Activated CD4-positive, alpha-beta memory T cell treated with anti-CD3 and anti-CD28 coated beads for 36 hours (primary cell): ENCODE results near the gene IFNG-AS1. TPM values are rescaled to one million over a fixed set of nuclear protein-coding genes. Genes with fewer than 3 reads are reported as not detected.

Experiments
- CTCF ChIA-PET: fragments of 350-600 bp; sonication (Branson Sonifier 250); formaldehyde crosslinking; loops from one replicate; lab custom pipeline; 2021; ENCODE audit warnings: antibody characterized with exemption, inconsistent platforms; lab: Charles Lee
- POLR2A ChIA-PET: fragments of 350-600 bp; sonication (Branson Sonifier 250); formaldehyde crosslinking; loops from one replicate; lab custom pipeline; 2021; ENCODE audit warnings: antibody characterized with exemption; lab: Charles Lee
- DNase-seq: peaks from one replicate; pipeline ENCODE4 v3.0.0-alpha.2; 2020
- H3K27ac Mint-ChIP-seq: one replicate; pipeline ENCODE4 v1.8.0; 2021; ENCODE audit warnings: mixed read lengths
- H3K27me3 Mint-ChIP-seq: one replicate; pipeline ENCODE4 v1.8.0; 2021; ENCODE audit warnings: mixed read lengths
- H3K36me3 Mint-ChIP-seq: one replicate; pipeline ENCODE4 v1.8.0; 2021; ENCODE audit warnings: mixed read lengths
- H3K4me1 Mint-ChIP-seq: one replicate; pipeline ENCODE4 v1.8.0; 2021; ENCODE audit warnings: low read depth, mixed read lengths
- H3K4me3 Mint-ChIP-seq: one replicate; pipeline ENCODE4 v1.8.0; 2021; ENCODE audit warnings: mild to moderate bottlenecking, mixed read lengths
- H3K9me3 Mint-ChIP-seq: one replicate; pipeline ENCODE4 v1.8.0; 2021; ENCODE audit warnings: mixed read lengths
- intact Hi-C: fragments of 100-400 bp; cut with micrococcal nuclease; formaldehyde crosslinking; loops from one replicate; pipeline ENCODE4 v1.15.1; 2023
- total RNA-seq, 2 experiments: library from RNA; stranded (reverse); gene quantifications; one replicate each; pipeline ENCODE4 v1.2.3, GENCODE V29; 2021

Gene IFNG-AS1
- total RNA-seq, 2 experiments from 2014 or later, result 0.48 to 1.1 TPM

DNA sequence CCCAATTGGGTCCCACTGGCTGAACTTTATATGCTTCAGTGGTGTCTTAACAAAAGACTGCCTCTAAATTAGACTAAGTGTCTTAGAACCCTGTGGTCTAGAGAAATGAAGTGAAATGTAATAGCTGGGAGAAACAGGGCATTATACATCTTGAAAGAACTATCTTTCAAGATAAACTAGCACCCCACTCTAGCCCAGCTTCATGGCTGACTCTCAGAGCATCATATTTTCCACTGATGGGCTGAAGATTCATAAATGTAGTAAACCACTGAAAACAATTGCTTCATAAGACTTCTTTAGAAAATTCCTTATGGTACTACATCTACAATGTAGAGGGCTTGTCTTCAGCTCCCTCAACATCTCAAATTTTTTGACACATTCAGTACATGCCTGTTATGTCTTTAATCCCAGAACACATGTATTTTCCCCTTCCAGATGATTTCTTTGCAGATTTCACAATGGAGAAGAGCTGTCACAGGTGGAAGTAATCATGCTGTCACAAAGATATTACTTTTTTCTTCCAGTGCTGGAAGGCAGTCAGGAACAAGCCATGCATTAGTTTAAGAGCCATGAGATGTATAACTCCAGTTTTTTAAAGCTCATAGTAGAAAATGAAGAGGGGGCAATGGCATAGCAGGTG is 48.5 kb downstream of the IFNG-AS1 start:
- Mint-ChIP-seq H3K27ac (peak overlapping the region; percentile 40), H3K36me3 (no peaks in the 10 kb centered on the region), H3K9me3 (no peaks in the 10 kb centered on the region), H3K4me1 (peaks cover 55% of the 10 kb centered on the region), H3K27me3 (no peaks in the 10 kb centered on the region), H3K4me3 (no peak overlapping the region)
- DNase-seq, result peak; percentile 24
- intact Hi-C loops, result no loop called here
- ChIA-PET CTCF (interaction anchor here (0.6 to 8.5 kb wide), 13 partner anchors 11 to 683 kb away, joined by 3 to 154 read pairs (median 5); partner anchors contain the start of genes IFNG and IL26), POLR2A (interaction anchor here (1.1 to 1.8 kb wide), 5 partner anchors 10 to 122 kb away, joined by 4 to 8 read pairs (median 4); partner anchors contain the start of gene IFNG)

DNA sequence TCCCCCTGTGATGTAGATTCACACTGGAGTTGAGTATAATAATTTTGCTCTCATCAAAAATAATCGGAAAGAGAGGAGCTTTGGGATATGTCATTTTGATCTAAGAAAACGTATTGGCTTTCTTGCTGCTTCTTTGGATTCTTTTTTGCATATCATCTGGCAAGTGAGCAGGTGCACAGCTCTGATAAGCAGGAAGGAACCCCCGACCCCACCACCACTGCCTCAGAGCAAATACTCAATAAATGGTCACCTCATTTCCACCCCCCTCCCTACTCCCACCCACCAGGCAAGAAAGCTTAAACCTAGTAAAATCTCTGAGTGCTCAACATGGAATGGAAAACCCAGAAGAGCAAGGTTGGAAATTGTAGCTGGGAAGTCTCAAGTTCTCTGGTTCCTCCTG is 49.4 kb downstream of the IFNG-AS1 start:
- H3K4me1 Mint-ChIP-seq, result peaks cover 56% of the 10 kb centered on the region
- CTCF ChIA-PET, result interaction anchor here (0.6 to 8.5 kb wide), 11 partner anchors 27 to 683 kb away, joined by 3 to 154 read pairs (median 6); partner anchors contain the start of genes IFNG and IL26
- no peak overlapping the region for H3K4me3 Mint-ChIP-seq
- H3K27me3 Mint-ChIP-seq, result no peaks in the 10 kb centered on the region
- H3K36me3 Mint-ChIP-seq, result no peaks in the 10 kb centered on the region
- no peaks in the 10 kb centered on the region for H3K9me3 Mint-ChIP-seq
- no peak overlapping the region for H3K27ac Mint-ChIP-seq
- POLR2A ChIA-PET, result interaction anchor here (0.5 to 1.8 kb wide), 4 partner anchors 13 to 652 kb away, joined by 4 to 8 read pairs (median 4); partner anchors contain the start of gene IFNG
- DNase-seq, result no peak
- intact Hi-C loops, result no loop called here

DNA sequence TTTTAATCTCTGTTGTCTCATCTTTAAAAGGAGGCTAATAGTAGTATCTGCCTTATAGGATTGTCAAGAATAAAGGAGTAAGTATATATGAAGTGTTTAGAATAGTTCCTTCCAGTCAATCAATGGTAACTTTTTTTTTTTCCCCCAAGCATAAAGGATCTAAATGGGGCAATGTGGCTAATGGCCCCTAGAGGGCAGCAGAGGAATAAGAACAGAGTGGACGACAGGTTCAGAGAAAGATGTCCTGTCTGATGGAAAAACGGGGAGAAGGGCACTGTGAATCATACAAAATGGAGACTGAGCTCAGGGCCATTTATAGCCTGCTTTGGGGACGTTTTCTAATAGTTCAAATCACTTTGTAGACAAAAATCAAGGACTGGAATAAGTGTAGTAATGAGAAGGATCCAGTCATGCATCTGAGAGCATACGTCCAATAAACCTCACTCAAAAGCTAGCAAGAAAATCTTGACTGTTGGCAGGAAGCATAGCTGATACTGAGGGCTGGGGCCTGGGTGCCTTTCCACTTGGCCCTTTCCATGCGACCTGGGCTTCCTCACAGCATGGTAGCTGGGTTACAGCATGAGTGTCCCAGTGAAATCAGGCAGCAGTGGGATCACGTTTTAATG is 51.3 kb downstream of the IFNG-AS1 start:
- Mint-ChIP-seq H3K4me3 (no peak overlapping the region), H3K4me1 (peaks cover 51% of the 10 kb centered on the region), H3K27me3 (no peaks in the 10 kb centered on the region), H3K36me3 (no peaks in the 10 kb centered on the region), H3K9me3 (no peaks in the 10 kb centered on the region), H3K27ac (peak overlapping the region; percentile 66)
- ChIA-PET CTCF (interaction anchor here (0.6 to 8.5 kb wide), 69 partner anchors 8 to 408 kb away, joined by 3 to 154 read pairs (median 4); partner anchors contain the start of genes IFNG, IFNG-AS1, IL26 and MDM1), POLR2A (no interaction called here)
- intact Hi-C loops, result loop anchor here (1.0 to 5.0 kb wide), 6 partner anchors 79 to 292 kb away; partner anchors contain the start of gene MDM1
- DNase-seq, result peak; percentile 71

- Mint-ChIP-seq H3K4me1 (peaks cover 43% of the 10 kb centered on the region), H3K27me3 (no peaks in the 10 kb centered on the region), H3K36me3 (no peaks in the 10 kb centered on the region), H3K4me3 (no peak overlapping the region), H3K27ac (peak overlapping the region; percentile 64), H3K9me3 (no peaks in the 10 kb centered on the region)
- DNase-seq, result peak; percentile 55
- ChIA-PET POLR2A (interaction anchor here (1.1 kb wide), 1 partner anchor 116 kb away, joined by 3 read pairs; no protein-coding TSS in a partner anchor), CTCF (interaction anchor here (0.6 to 8.5 kb wide), 9 partner anchors 40 to 688 kb away, joined by 3 to 154 read pairs (median 3); partner anchors contain the start of genes IFNG and IL26)
- intact Hi-C loops, result loop anchor here (1.0 to 5.0 kb wide), 3 partner anchors 41 to 290 kb away; partner anchors contain the start of gene MDM1
These were observed 53.0 kb downstream of the IFNG-AS1 start for GRCh38 chr12:68042212-68042699.

DNA sequence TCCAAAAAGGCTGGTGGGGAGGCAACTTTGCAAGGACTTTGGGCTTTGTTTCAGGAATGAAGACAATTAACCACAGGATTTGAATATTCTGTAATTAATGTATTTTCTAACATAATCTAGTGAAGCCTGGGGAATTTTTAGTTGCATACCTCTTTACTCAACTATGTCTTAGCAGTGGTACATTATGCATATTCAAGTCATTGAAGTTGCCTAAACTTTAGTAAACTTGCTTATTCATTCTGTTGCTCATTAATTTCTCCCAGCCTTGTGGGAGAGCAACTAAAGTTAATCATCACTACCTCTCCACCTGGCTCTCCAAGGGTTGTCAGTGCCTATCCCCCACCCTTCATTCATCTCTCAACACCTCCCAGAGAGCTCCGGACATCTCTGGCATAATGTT is 54.2 kb downstream of the IFNG-AS1 start:
- DNase-seq, result no peak
- CTCF ChIA-PET, result interaction anchor here (0.6 to 1.5 kb wide), 3 partner anchors 115 to 689 kb away, joined by 3 to 6 read pairs (median 3); no protein-coding TSS in a partner anchor
- intact Hi-C loops, result loop anchor here (5.0 kb wide), 2 partner anchors 94 to 289 kb away; partner anchors contain the start of gene MDM1

GRCh38 chr12:68048648-68049297 is 59.5 kb downstream of the IFNG-AS1 start:
- Mint-ChIP-seq H3K36me3 (no peaks in the 10 kb centered on the region), H3K4me1 (no peaks in the 10 kb centered on the region)

More for the DNA sequence above, 54.2 kb downstream of the IFNG-AS1 start:
- Mint-ChIP-seq H3K4me3 (no peak overlapping the region), H3K27me3 (no peaks in the 10 kb centered on the region), H3K9me3 (no peaks in the 10 kb centered on the region), H3K27ac (peak overlapping the region; percentile 11), H3K4me1 (peaks cover 33% of the 10 kb centered on the region), H3K36me3 (no peaks in the 10 kb centered on the region)
- POLR2A ChIA-PET, result no interaction called here

GRCh38 chr12:68056300-68056699 is 67.1 kb downstream of the IFNG-AS1 start:
- H3K36me3 Mint-ChIP-seq, result peaks cover 5% of the 10 kb centered on the region
- no peak overlapping the region for H3K27ac Mint-ChIP-seq
- H3K27me3 Mint-ChIP-seq, result no peaks in the 10 kb centered on the region
- ChIA-PET CTCF (no interaction called here), POLR2A (no interaction called here)
- H3K9me3 Mint-ChIP-seq, result peaks cover 26% of the 10 kb centered on the region
- H3K4me1 Mint-ChIP-seq, result no peaks in the 10 kb centered on the region
- H3K4me3 Mint-ChIP-seq, result no peak overlapping the region
- DNase-seq, result no peak
- intact Hi-C loops, result no loop called here

More at GRCh38 chr12:68048648-68049297, 59.5 kb downstream of the IFNG-AS1 start:
- no peaks in the 10 kb centered on the region for H3K27me3 Mint-ChIP-seq
- POLR2A ChIA-PET, result no interaction called here
- DNase-seq, result no peak
- H3K4me3 Mint-ChIP-seq, result no peak overlapping the region
- intact Hi-C loops, result no loop called here
- CTCF ChIA-PET, result interaction anchor here (0.5 to 1.2 kb wide), 7 partner anchors 8 to 269 kb away, joined by 3 to 9 read pairs (median 3); no protein-coding TSS in a partner anchor
- no peaks in the 10 kb centered on the region for H3K9me3 Mint-ChIP-seq
- no peak overlapping the region for H3K27ac Mint-ChIP-seq

DNA sequence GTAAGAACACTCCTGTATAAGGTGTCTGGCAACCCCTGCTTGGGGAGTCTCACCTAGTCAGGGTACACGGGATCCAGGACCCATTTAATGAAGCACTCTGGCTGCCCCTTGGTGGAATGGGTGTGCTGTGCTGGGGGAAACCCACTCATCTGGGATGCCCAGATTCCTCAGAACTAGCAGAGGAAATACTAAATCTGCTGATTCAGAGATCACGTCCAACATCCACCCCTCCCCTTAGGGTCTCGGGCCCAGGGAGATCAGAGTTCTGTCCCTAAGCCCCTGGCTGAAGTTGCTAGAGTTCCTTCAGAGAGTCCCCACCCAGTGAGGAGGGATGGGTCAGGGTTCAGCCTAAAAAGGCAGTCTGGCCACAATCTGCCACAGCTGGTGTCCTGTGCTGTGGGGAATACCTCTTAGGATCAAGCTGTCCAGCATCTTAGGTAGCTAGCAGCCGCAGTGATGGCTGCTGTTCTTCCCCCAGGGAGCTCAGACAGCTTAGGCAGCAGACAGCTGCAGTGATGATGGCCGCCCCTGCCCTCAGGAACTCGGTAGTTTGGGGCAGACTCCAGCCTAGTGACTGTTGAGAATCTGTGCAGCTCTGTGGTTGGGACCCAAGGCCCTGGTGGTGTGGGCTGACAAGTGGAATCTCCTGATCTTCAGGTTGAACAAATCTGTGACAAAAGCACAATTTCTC is 74.8 kb downstream of the IFNG-AS1 start:
- H3K9me3 Mint-ChIP-seq, result peaks cover 34% of the 10 kb centered on the region
- H3K27ac Mint-ChIP-seq, result no peak overlapping the region
- ChIA-PET CTCF (no interaction called here), POLR2A (no interaction called here)
- intact Hi-C loops, result no loop called here
- H3K27me3 Mint-ChIP-seq, result no peaks in the 10 kb centered on the region
- peaks cover 26% of the 10 kb centered on the region for H3K36me3 Mint-ChIP-seq
- H3K4me1 Mint-ChIP-seq, result peaks cover 3% of the 10 kb centered on the region
- H3K4me3 Mint-ChIP-seq, result no peak overlapping the region
- DNase-seq, result no peak

DNA sequence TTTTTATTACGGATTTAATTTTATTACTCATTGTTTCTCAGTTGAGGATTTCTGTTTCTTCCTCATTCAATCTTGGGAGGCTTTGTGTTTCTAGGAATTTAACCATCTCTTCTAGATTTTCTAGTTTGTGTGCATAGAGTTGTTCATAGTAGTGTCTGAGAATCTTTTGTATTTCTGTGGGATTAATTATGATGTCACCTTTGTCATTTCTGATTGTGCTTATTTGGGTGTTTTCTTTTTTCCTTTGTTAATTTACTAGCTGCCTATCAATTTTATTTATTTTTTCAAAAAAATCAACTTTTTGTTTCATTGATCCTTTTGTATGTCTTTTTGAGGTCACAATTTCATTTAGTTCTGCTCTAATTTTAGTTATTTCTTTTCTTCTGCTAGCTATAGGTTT is 75.9 kb downstream of the IFNG-AS1 start:
- DNase-seq, result no peak
- H3K27me3 Mint-ChIP-seq, result no peaks in the 10 kb centered on the region
- intact Hi-C loops, result no loop called here
- no peak overlapping the region for H3K4me3 Mint-ChIP-seq
- peaks cover 29% of the 10 kb centered on the region for H3K9me3 Mint-ChIP-seq
- no peak overlapping the region for H3K27ac Mint-ChIP-seq
- POLR2A ChIA-PET, result no interaction called here
- H3K36me3 Mint-ChIP-seq, result peaks cover 23% of the 10 kb centered on the region
- peaks cover 7% of the 10 kb centered on the region for H3K4me1 Mint-ChIP-seq
- CTCF ChIA-PET, result interaction anchor here (0.6 kb wide), 1 partner anchor 109 kb away, joined by 3 read pairs; no protein-coding TSS in a partner anchor

- CTCF ChIA-PET, result no interaction called here
- Mint-ChIP-seq H3K9me3 (peaks cover 29% of the 10 kb centered on the region), H3K27me3 (no peaks in the 10 kb centered on the region), H3K36me3 (peaks cover 23% of the 10 kb centered on the region), H3K4me1 (peaks cover 11% of the 10 kb centered on the region), H3K4me3 (no peak overlapping the region), H3K27ac (no peak overlapping the region)
- POLR2A ChIA-PET, result no interaction called here
- intact Hi-C loops, result no loop called here
- DNase-seq, result no peak
These were observed 76.4 kb downstream of the IFNG-AS1 start for GRCh38 chr12:68065687-68066086.
